B cell (primary cell): ENCODE results near the gene TBC1D22B. TPM values are rescaled to one million over a fixed set of nuclear protein-coding genes. Genes with fewer than 3 reads are reported as not detected.
A peak's percentile ranks its signal among the peaks of the same experiment; 100 is the strongest.

ENCODE experiments used
- ATAC-seq: fragments of 200-7000 bp; cut with Tn5 transposase; one replicate; pipeline ENCODE4 v1.10.0; 2021; ENCODE audit warnings: low read depth, mild to moderate bottlenecking, moderate number of reproducible peaks, moderate library complexity
- CTCF ChIA-PET: fragments of 350-600 bp; sonication (Branson Sonifier 250); formaldehyde crosslinking; loops from one replicate; lab custom pipeline; 2021; ENCODE audit warnings: antibody characterized with exemption, inconsistent platforms; lab: Charles Lee
- POLR2A ChIA-PET: fragments of 350-600 bp; sonication (Branson Sonifier 250); formaldehyde crosslinking; loops from one replicate; lab custom pipeline; 2021; ENCODE audit warnings: antibody characterized with exemption; lab: Charles Lee
- DNase-seq: peaks from one replicate; pipeline ENCODE4 v3.0.0; 2013
- H2AFZ ChIP-seq: 2 replicates; pipeline ENCODE4 v1.6.1; 2012; ENCODE audit warnings: mild to moderate bottlenecking, low read depth, low read length; ENCODE audit not compliant: insufficient read depth, poor library complexity, severe bottlenecking
- H3K27ac ChIP-seq, 2 donors: 1 replicate in 1 of 2; 2 replicates in 1 of 2; pipeline ENCODE4 v1.5.1; 2012 to 2013; ENCODE audit warnings: low read length in 2 of 2, mild to moderate bottlenecking in 2 of 2, moderate library complexity in 1 of 2
- H3K27me3 ChIP-seq, 4 experiments: fragments of 200-600 bp in 1 of 4; sonication (generic) in 1 of 4; replicated peaks in 1 of 4; 1 replicate in 2 of 4; 2 replicates in 2 of 4; pipeline versions ENCODE4 v1.6.1 to v1.7.0; 2013 to 2016; ENCODE audit warnings: low read length in 3 of 4, mild to moderate bottlenecking in 2 of 4, mixed read lengths in 1 of 4, moderate library complexity in 1 of 4; ENCODE audit not compliant: insufficient read depth in 4 of 4, control insufficient read depth in 3 of 4; ENCODE audit errors: control extremely low read depth in 1 of 4
- H3K36me3 ChIP-seq, 2 experiments: replicated peaks in 1 of 2; 1 replicate in 1 of 2; 2 replicates in 1 of 2; pipeline versions ENCODE4 v1.6.1 to v1.7.1; 2013; ENCODE audit warnings: low read length in 1 of 2; ENCODE audit not compliant: insufficient read depth in 2 of 2, control insufficient read depth in 1 of 2; ENCODE audit errors: control extremely low read depth in 1 of 2, extremely low read depth in 1 of 2
- H3K4me1 ChIP-seq, 2 donors: fragments of 200-600 bp in 1 of 2; sonication (generic) in 1 of 2; 1 replicate in 1 of 2; 2 replicates in 1 of 2; pipeline versions ENCODE4 v1.5.1 to v1.6.1; 2013 to 2017; ENCODE audit warnings: low read length in 2 of 2; ENCODE audit not compliant: control insufficient read depth in 2 of 2, insufficient read depth in 2 of 2
- H3K4me2 ChIP-seq: replicated peaks from 2 replicates; pipeline ENCODE3; 2012; ENCODE audit warnings: mild to moderate bottlenecking, low read depth, low read length; ENCODE audit not compliant: poor library complexity, severe bottlenecking
- H3K4me3 ChIP-seq, 5 experiments: fragments of 200-600 bp in 1 of 5; sonication (generic) in 1 of 5; 1 replicate in 3 of 5; 2 replicates in 2 of 5; pipeline versions ENCODE4 v1.5.1 to v1.7.0; 2011 to 2016; ENCODE audit warnings: low read length in 4 of 5, mild to moderate bottlenecking in 4 of 5, low read depth in 2 of 5, control low read depth in 1 of 5, moderate library complexity in 1 of 5; ENCODE audit not compliant: insufficient read depth in 1 of 5; ENCODE audit errors: control extremely low read depth in 1 of 5, extremely low read depth in 1 of 5
- H3K79me2 ChIP-seq: fragments of 200-600 bp; sonication (generic); one replicate; pipeline ENCODE4 v1.6.0; 2016; ENCODE audit warnings: low read length; ENCODE audit not compliant: control insufficient read depth, insufficient read depth
- H3K9ac ChIP-seq: fragments of 200-600 bp; sonication (generic); 2 replicates; pipeline ENCODE4 v1.6.1; 2017; ENCODE audit warnings: mild to moderate bottlenecking, low read length, moderate library complexity
- H3K9me3 ChIP-seq, 3 donors: one replicate each; pipeline versions ENCODE4 v1.6.1 to v1.7.1; 2013; ENCODE audit warnings: low read length in 2 of 3; ENCODE audit not compliant: control insufficient read depth in 2 of 3, insufficient read depth in 1 of 3; ENCODE audit errors: control extremely low read depth in 1 of 3
- H4K20me1 ChIP-seq: 2 replicates; pipeline ENCODE4 v1.6.0; 2012; ENCODE audit warnings: mild to moderate bottlenecking, low read length; ENCODE audit not compliant: insufficient read depth, control insufficient read depth, poor library complexity, severe bottlenecking
- H3K27ac Mint-ChIP-seq: one replicate; pipeline ENCODE4 v1.8.0; 2021; ENCODE audit warnings: mixed read lengths
- H3K27me3 Mint-ChIP-seq: one replicate; pipeline ENCODE4 v1.8.0; 2021; ENCODE audit warnings: mixed read lengths
- H3K4me1 Mint-ChIP-seq: one replicate; pipeline ENCODE4 v1.8.0; 2021; ENCODE audit warnings: mixed read lengths
- H3K4me3 Mint-ChIP-seq: one replicate; pipeline ENCODE4 v1.8.0; 2021; ENCODE audit warnings: mixed read lengths
- H3K9me3 Mint-ChIP-seq: one replicate; pipeline ENCODE4 v1.8.0; 2022; ENCODE audit warnings: mixed read lengths; ENCODE audit not compliant: insufficient read depth
- EZH2 ChIP-seq: IDR thresholded peaks from 2 replicates; pipeline ENCODE4 v1.6.1; 2012; ENCODE audit warnings: borderline replicate concordance, low read depth, mild to moderate bottlenecking, moderate library complexity, low read length; ENCODE audit not compliant: insufficient read depth, poor library complexity, severe bottlenecking
- WGBS: methylation state at CpG from one replicate; pipeline ENCODE4 v1.1.5; 2013; ENCODE audit warnings: missing lambda C conversion rate; ENCODE audit not compliant: insufficient coverage; 5-methylcytosine and 5-hydroxymethylcytosine counted together
- intact Hi-C: fragments of 100-400 bp; cut with micrococcal nuclease; formaldehyde crosslinking; loops from one replicate; pipeline ENCODE4 v1.10.0; 2022
- polyA plus RNA-seq: library from polyadenylated mRNA; depleted of rRNA; stranded (reverse); fragments of >200 nt; gene quantifications from 2 replicates; pipeline ENCODE4 v1.2.3, GENCODE V29; 2012
- total RNA-seq, 2 donors: library from RNA; stranded (reverse); fragments of 120-200 nt in 1 of 2; gene quantifications; 1 replicate in 1 of 2; 2 replicates in 1 of 2; pipeline versions ENCODE4 v1.2.3 to v1.2.4, GENCODE V29; 2013 to 2022
- TF ChIP-seq, protein P1 (sequence below): fragments of 200-600 bp; IDR thresholded peaks from one replicate; pipeline ENCODE4 v1.8.0; 2022; ENCODE audit warnings: antibody characterized with exemption, mild to moderate bottlenecking

Gene TBC1D22B
- total and polyA plus RNA-seq, 2 donors (not counting 1 experiment from before 2014, with no cell fraction given) = 5.1 to 12.5 TPM

DNA sequence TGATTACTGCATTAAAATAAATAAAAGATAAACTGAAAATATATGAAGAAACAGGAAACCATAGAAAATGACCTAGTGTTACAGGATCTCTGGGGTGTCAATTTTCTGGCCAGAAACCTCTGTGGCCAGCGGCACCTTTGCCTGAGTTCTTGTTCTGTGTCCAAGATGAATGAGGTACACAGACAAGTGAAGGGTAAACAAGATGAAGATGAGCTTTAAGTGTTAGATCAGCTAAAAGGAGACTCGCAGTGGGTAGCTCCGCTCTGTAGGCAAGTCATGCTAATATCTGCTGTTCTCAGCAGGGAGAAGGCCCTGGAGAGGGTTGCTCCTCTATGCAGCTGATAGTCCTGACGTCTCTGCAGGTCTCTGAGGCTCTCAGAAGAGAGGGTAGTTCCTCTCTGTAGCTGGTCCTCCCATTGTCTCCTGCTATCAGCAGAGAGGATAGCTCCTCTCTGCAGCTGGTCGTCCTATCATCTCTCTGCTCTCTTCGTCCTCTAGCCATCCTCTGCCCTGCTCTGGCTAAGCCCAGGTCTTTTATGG, 35.9 kb upstream of the TBC1D22B start:
- H3K4me3 ChIP-seq = peak overlapping the region; percentile 15 to 86 (median 69)
- no peak overlapping the region for H3K27ac ChIP-seq
- DNase-seq = no peak
- H3K9ac ChIP-seq = peak overlapping the region; percentile 66
- H3K4me3 Mint-ChIP-seq = peak overlapping the region; percentile 91
- no peaks in the 10 kb centered on the region for H3K79me2 ChIP-seq
- H2AFZ ChIP-seq = peak overlapping the region; percentile 77
- no peak for TF ChIP-seq EZH2
- TF ChIP-seq, protein P1, sequence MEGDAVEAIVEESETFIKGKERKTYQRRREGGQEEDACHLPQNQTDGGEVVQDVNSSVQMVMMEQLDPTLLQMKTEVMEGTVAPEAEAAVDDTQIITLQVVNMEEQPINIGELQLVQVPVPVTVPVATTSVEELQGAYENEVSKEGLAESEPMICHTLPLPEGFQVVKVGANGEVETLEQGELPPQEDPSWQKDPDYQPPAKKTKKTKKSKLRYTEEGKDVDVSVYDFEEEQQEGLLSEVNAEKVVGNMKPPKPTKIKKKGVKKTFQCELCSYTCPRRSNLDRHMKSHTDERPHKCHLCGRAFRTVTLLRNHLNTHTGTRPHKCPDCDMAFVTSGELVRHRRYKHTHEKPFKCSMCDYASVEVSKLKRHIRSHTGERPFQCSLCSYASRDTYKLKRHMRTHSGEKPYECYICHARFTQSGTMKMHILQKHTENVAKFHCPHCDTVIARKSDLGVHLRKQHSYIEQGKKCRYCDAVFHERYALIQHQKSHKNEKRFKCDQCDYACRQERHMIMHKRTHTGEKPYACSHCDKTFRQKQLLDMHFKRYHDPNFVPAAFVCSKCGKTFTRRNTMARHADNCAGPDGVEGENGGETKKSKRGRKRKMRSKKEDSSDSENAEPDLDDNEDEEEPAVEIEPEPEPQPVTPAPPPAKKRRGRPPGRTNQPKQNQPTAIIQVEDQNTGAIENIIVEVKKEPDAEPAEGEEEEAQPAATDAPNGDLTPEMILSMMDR = no peak
- H3K4me1 Mint-ChIP-seq = peaks cover 11% of the 10 kb centered on the region
- peak overlapping the region; percentile 88 for H3K4me2 ChIP-seq
- WGBS = 67% methylated on average over 6 of the region's 6 CpGs
- no peak overlapping the region for H3K27ac Mint-ChIP-seq
- H3K9me3 Mint-ChIP-seq = no peaks in the 10 kb centered on the region
- H3K27me3 Mint-ChIP-seq = no peaks in the 10 kb centered on the region
- intact Hi-C loops = loop anchor here (1.0 to 2.0 kb wide), 2 partner anchors 13 to 35 kb away; partner anchors contain the start of gene TBC1D22B
- H3K9me3 ChIP-seq = no peaks in the 10 kb centered on the region
- peaks cover 5 to 12% of the 10 kb centered on the region in 2 donors for H3K4me1 ChIP-seq
- no peaks in the 10 kb centered on the region for H3K27me3 ChIP-seq
- POLR2A ChIA-PET = interaction anchor here (0.7 kb wide), 1 partner anchor 347 kb away, joined by 5 read pairs; the partner anchor contains the start of gene PPIL1
- no peaks in the 10 kb centered on the region for H4K20me1 ChIP-seq
- CTCF ChIA-PET = interaction anchor here (0.7 to 1.8 kb wide), 4 partner anchors 11 to 456 kb away, joined by 3 to 6 read pairs (median 4); no protein-coding TSS in a partner anchor
- no peaks in the 10 kb centered on the region for H3K36me3 ChIP-seq
- no peak for ATAC-seq
